WTC11 (cell line): ENCODE data around the gene DACT1.

Experiments
- ATF3 ChIP-seq: sonication (generic); formaldehyde crosslinking; conservative IDR thresholded peaks from 2 replicates; pipeline ENCODE4 v1.8.1; 2022; ENCODE audit warnings: mild to moderate bottlenecking, missing genetic modification reagents
- ATF6 ChIP-seq: sonication (generic); formaldehyde crosslinking; IDR thresholded peaks from 2 replicates; pipeline ENCODE4 v1.8.1; 2023; ENCODE audit warnings: mild to moderate bottlenecking, missing genetic modification reagents
- CTCF ChIP-seq: fragments of 200-600 bp; IDR thresholded peaks from 2 replicates; pipeline ENCODE4 v1.8.0; 2022; ENCODE audit warnings: antibody characterized with exemption
- FOXP4 ChIP-seq: sonication (generic); formaldehyde crosslinking; IDR thresholded peaks from 2 replicates; pipeline ENCODE4 v1.8.0; 2022; ENCODE audit warnings: mild to moderate bottlenecking, missing genetic modification reagents
- IRF1 ChIP-seq: sonication (generic); formaldehyde crosslinking; IDR thresholded peaks from 2 replicates; pipeline ENCODE4 v1.8.0; 2023; ENCODE audit warnings: missing genetic modification reagents
- KAT7 ChIP-seq: sonication (generic); formaldehyde crosslinking; IDR thresholded peaks from 2 replicates; pipeline ENCODE4 v1.8.1; 2023; ENCODE audit warnings: missing genetic modification reagents, mild to moderate bottlenecking, borderline replicate concordance
- STAT6 ChIP-seq: sonication (generic); formaldehyde crosslinking; conservative IDR thresholded peaks from 2 replicates; pipeline ENCODE4 v1.8.1; 2023; ENCODE audit warnings: mild to moderate bottlenecking, low read depth, missing genetic modification reagents, moderate library complexity
- TEAD4 ChIP-seq: sonication (generic); formaldehyde crosslinking; IDR thresholded peaks from 2 replicates; pipeline ENCODE4 v1.8.0; 2022; ENCODE audit warnings: mild to moderate bottlenecking, missing genetic modification reagents
- ZNF121 ChIP-seq: sonication (generic); formaldehyde crosslinking; IDR thresholded peaks from 2 replicates; pipeline ENCODE4 v1.8.0; 2023; ENCODE audit warnings: missing genetic modification reagents

GRCh38 chr14:58673722-58674121 lies 36.0 kb downstream of the DACT1 start:
- TF ChIP-seq ATF6 (CRISPR knock-in tag): no peak
- no peak for TF ChIP-seq CTCF
- no peak for TF ChIP-seq ATF3 (CRISPR knock-in tag)
- TF ChIP-seq TEAD4 (CRISPR knock-in tag): no peak
- no peak for TF ChIP-seq STAT6
- TF ChIP-seq IRF1 (CRISPR knock-in tag): no peak
- TF ChIP-seq KAT7 (CRISPR knock-in tag): no peak
- TF ChIP-seq FOXP4: no peak
- TF ChIP-seq ZNF121 (CRISPR knock-in tag): no peak
